PFSK-1 (cell line): ENCODE measurements around the gene SPIRE2.

Experiments used
- POLR2AphosphoS5 ChIP-seq: IDR thresholded peaks from 2 replicates; pipeline ENCODE4 v1.6.1; 2012; ENCODE audit warnings: low read depth, mild to moderate bottlenecking, control low read depth, low read length, moderate library complexity
- REST ChIP-seq, 2 experiments: IDR thresholded peaks; 2 replicates each; pipeline versions ENCODE4 v1.6.1 to v1.8.0; 2011 to 2012; ENCODE audit warnings: low read depth in 2 of 2, low read length in 2 of 2, control low read depth in 1 of 2, inconsistent platforms in 1 of 2, mild to moderate bottlenecking in 1 of 2, moderate library complexity in 1 of 2; ENCODE audit not compliant: insufficient read depth in 1 of 2
- SIN3A ChIP-seq: IDR thresholded peaks from 2 replicates; pipeline ENCODE4 v1.6.1; 2012; ENCODE audit warnings: mild to moderate bottlenecking, low read length, moderate library complexity, borderline replicate concordance; ENCODE audit not compliant: insufficient read depth

DNA sequence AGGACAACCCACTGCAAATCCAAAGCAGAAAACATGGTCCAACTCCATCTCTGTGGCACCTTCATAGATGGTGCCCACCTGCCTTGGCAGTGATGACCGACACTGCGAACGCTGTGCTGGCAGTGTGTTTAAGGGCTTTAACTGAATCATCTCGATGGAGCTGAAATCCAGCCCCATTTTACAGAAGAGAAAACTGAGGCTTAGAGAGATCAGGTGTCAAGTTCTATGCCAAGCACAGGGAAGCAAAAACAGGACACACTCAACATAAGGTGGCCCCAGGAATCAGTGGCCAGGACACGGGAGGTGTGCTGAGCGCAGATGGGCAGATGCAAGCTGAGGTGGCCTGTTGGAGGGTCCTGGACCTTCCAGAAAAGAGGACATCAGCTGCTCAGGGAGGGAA is 34.5 kb downstream of the SPIRE2 start:
- no peak for TF ChIP-seq SIN3A
- TF ChIP-seq POLR2AphosphoS5, result no peak
- TF ChIP-seq REST (IDR thresholded peaks at IDR 0.05; ENCODE audit: insufficient read depth in 1 of 2, low read depth in 2 of 2, low read length in 2 of 2), result no peak
